ENCODE data around the gene CEBPZ. TPM values are rescaled to one million over a fixed set of nuclear protein-coding genes. Genes with fewer than 3 reads are reported as not detected.

CEBPZ gene
- total and polyA plus RNA-seq, 2 of the 13 experiments (the other 11 are each of a cell fraction or from before 2014, with no cell fraction given) = 14.4 to 117 TPM

- TF ChIP-seq ZNF609 (CRISPR knock-in tag; IDR thresholded peaks at IDR 0.05; ENCODE audit: borderline replicate concordance) (peak; percentile 59; the same call in 1 of the 2 replicates), PBX3 (CRISPR knock-in tag; IDR thresholded peaks at IDR 0.05; ENCODE audit: borderline replicate concordance) (no peak), ZNF280D (CRISPR knock-in tag; IDR thresholded peaks at IDR 0.05) (peak; percentile 84), ZNF703 (CRISPR knock-in tag; IDR thresholded peaks at IDR 0.05; ENCODE audit: borderline replicate concordance) (peak; percentile 88; the same call in 1 of the 2 replicates), ZNF724P (CRISPR knock-in tag; IDR thresholded peaks at IDR 0.05; ENCODE audit: borderline replicate concordance) (peak; percentile 57; the same call in 1 of the 2 replicates), ZBTB46 (CRISPR knock-in tag; IDR thresholded peaks at IDR 0.05; ENCODE audit: borderline replicate concordance) (no peak), ZFP36L2 (CRISPR knock-in tag; IDR thresholded peaks at IDR 0.05) (no peak; the same call in 1 of the 2 replicates), PAWR (CRISPR knock-in tag; IDR thresholded peaks at IDR 0.05; ENCODE audit: borderline replicate concordance) (no peak), BCL3 (CRISPR knock-in tag; IDR thresholded peaks at IDR 0.05) (peak; percentile 68), FOXK2 (IDR thresholded peaks at IDR 0.05) (no peak), SP1 (IDR thresholded peaks at IDR 0.05) (no peak), SP1 (CRISPR knock-in tag; IDR thresholded peaks at IDR 0.05) (peak; percentile 83), PPARG (CRISPR knock-in tag; conservative IDR thresholded peaks at IDR 0.05) (peak; percentile 73), ZNF292 (CRISPR knock-in tag; IDR thresholded peaks at IDR 0.05; ENCODE audit: borderline replicate concordance, low read depth) (peak; percentile 71; the same call in 1 of the 2 replicates), SRSF4 (IDR thresholded peaks at IDR 0.05; ENCODE audit: low read depth, low read length, poor library complexity, severe bottlenecking) (no peak)
These were observed at the start of gene CEBPZ, which contains the start of gene NDUFAF7 (continued) for GRCh38 chr2:37231241-37232130.
